ENCODE measurements around the gene PPP3R2.

GRCh38 chr9:101578378-101578777, 16.4 kb downstream of the PPP3R2 start:
- no peak for TF ChIP-seq CTCF (IDR thresholded peaks at IDR 0.05)
- no peak for TF ChIP-seq POLR2A (IDR thresholded peaks at IDR 0.05)
